Left ventricle myocardium superior (tissue), 1 donor: ENCODE data around the gene IGFL1. TPM values are rescaled to one million over a fixed set of nuclear protein-coding genes. Genes with fewer than 3 reads are reported as not detected.
A peak's percentile ranks its signal among the peaks of the same experiment; 100 is the strongest.
"Not testable (repeated sequence)": the region's sequence is repeated elsewhere in the genome, so short reads cannot be mapped to it uniquely, and the experiment has no call there.

Experiments
- ATAC-seq: fragments of 200-7000 bp; cut with Tn5 transposase; one replicate; pipeline ENCODE4 v1.9.1; 2020; ENCODE audit warnings: mild to moderate bottlenecking, moderate library complexity
- DNase-seq: peaks from one replicate; pipeline ENCODE4 v3.0.0-alpha.2; 2020
- intact Hi-C: fragments of 100-400 bp; cut with micrococcal nuclease; formaldehyde crosslinking; loops from one replicate; pipeline ENCODE4 v1.11.0; 2022
- total RNA-seq: library from RNA; stranded (reverse); fragmentation: NEBNext Ultra II Directional; extraction: Animal tissue kit (Norgen Biotek cat#: 25700); gene quantifications from one replicate; pipeline ENCODE4 v1.2.1, GENCODE V29; 2021
- donor health status: DM: no; HTN: yes; CAD: no; lungs with severe emphysema.

Gene IGFL1
- total RNA-seq, 1 donor from 2014 or later: not detected

DNA sequence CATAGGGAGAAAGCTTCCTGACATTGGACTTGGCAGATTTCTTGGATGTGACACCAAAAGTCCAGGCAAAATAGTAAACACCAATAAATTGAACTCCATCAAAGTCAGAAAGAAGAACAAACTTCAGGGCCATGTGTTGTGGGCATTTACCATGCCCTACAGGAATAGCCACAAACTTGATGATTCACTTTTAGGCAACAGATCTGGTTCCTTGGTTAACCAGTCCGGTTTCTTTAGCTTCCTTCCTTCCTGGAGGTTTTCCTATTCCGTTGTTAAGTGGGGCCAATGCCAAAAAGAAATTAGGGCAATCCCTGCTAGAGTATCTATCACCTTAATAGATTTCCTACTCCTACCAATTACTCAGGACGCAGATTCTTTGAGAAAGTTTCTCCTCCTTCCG lies 25.2 kb downstream of the IGFL1 start:
- DNase-seq: no peak
- intact Hi-C loops: no loop called here
- ATAC-seq: no peak

- intact Hi-C loops: no loop called here
- ATAC-seq (no peak), DNase-seq (no peak)
Observed at GRCh38 chr19:46256855-46257254, 27.3 kb downstream of the IGFL1 start.

- intact Hi-C loops: loop anchor here (5.0 kb wide), 1 partner anchor 179 kb away; no protein-coding TSS in a partner anchor
- not testable (repeated sequence) for DNase-seq, ATAC-seq
Observed at GRCh38 chr19:46261501-46261900, 32.0 kb downstream of the IGFL1 start.

- intact Hi-C loops: loop anchor here (5.0 kb wide), 1 partner anchor 180 kb away; no protein-coding TSS in a partner anchor
- ATAC-seq, DNase-seq: not testable (repeated sequence)
Observed at GRCh38 chr19:46262684-46263296, 33.2 kb downstream of the IGFL1 start.

DNA sequence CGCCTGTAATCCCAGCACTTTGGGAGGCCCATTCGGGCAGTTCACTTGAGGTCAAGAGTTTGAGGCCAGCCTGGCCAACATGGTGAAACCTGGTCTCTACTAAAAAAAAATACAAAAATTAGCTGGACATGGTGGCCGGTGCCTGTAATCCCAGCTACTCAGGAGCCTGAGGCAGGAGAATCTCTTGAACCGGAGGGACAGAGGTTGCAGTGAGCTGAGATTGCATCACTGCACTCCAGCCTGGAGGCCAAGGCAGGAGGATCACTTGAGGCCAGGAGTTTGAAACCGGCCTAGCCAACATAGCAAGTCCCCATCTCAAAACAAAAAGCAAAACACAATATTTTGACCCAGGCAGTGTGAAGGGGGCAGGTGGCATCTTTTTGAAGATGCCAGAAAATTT lies 35.3 kb downstream of the IGFL1 start:
- not testable (repeated sequence) for ATAC-seq, DNase-seq
- intact Hi-C loops: loop anchor here (2.0 to 5.0 kb wide), 2 partner anchors 182 to 236 kb away; no protein-coding TSS in a partner anchor

- intact Hi-C loops: loop anchor here (2.0 kb wide), 1 partner anchor 237 kb away; no protein-coding TSS in a partner anchor
- ATAC-seq (peak; percentile 89), DNase-seq (no peak)
Observed at GRCh38 chr19:46265217-46265828, 35.8 kb downstream of the IGFL1 start.

GRCh38 chr19:46269101-46269500 lies 39.6 kb downstream of the IGFL1 start:
- DNase-seq: no peak
- intact Hi-C loops: no loop called here
- no peak for ATAC-seq

DNA sequence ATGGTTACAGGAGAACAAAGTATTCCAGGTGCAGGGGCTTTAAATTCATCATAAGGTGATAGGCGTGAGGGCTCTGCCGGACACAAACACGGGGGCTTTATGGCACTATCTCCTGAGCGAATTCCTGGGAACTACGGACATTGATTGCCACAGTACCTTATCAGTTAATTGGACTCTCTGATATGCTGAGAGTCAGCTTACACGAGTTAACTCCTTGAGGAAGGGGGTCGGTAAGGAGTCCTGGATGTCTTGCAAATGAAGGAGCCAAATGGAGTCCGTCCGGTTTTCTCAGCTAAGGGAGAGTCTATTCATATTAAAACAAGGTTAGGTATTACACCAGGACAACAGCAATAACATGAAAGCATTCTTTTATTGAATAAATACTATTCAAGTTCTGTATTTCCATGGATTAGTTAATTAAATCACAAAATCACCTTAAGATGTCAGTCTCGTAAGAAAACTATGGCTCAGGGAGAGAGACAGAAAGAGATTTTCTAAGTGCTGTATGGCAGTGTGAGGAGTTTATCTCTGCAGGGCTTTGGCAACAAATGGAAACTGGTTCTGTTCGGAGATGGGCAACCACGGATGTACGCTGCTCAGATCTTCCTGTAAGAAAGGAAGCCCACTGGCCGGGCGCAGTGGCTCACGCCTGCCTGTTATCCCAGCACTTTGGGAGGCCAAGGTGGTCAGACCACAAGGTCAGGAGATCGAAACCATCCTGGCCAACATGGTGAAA lies 41.1 kb downstream of the IGFL1 start:
- intact Hi-C loops: no loop called here
- ATAC-seq: no peak
- no peak for DNase-seq

GRCh38 chr19:46271481-46272197 lies 42.1 kb downstream of the IGFL1 start:
- DNase-seq (no peak), ATAC-seq (no peak)
- intact Hi-C loops: no loop called here

- ATAC-seq, DNase-seq, intact Hi-C loops: not testable (repeated sequence)
Observed at GRCh38 chr19:46273931-46274330, 44.4 kb downstream of the IGFL1 start.

DNA sequence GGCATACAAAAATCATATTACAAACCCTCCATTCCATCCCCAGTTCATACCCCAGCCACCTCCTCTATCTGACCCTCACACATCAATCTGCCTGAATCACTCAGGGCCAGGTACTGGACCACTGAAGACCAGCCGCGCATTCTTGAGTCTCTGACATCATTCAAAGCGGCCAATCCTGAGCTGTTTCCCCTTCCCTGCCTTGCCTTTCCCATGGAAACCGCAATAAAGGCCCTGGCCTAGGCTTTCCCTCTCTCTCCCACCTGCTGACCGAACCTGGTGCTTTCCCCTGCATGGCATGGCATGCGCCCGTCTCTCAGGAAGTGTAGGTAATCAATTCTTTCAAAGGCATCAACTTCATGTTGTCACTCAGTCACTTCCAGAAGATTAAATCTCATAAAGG lies 49.6 kb downstream of the IGFL1 start:
- ATAC-seq: no peak
- intact Hi-C loops: no loop called here
- DNase-seq: no peak

Other genes with a start within 250 kb of the IGFL1 start
- gene CCDC61, start 234.3 kb upstream of the IGFL1 start, total RNA-seq: 7.7 TPM
- 0.50 TPM for gene PGLYRP1, start 206.7 kb upstream of the IGFL1 start, total RNA-seq
- gene IGFL4, start 188.7 kb upstream of the IGFL1 start, total RNA-seq: not detected
- gene IGFL3, start 105.1 kb upstream of the IGFL1 start, total RNA-seq: not detected
- gene IGFL2, start 81.5 kb upstream of the IGFL1 start, total RNA-seq: not detected
- gene HIF3A, start 67.3 kb downstream of the IGFL1 start, total RNA-seq: 81.4 TPM
- gene PPP5C, start 117.3 kb downstream of the IGFL1 start, total RNA-seq: 72.5 TPM
- gene CCDC8, start 183.8 kb downstream of the IGFL1 start, total RNA-seq: 33.5 TPM
- gene PNMA8C, start 199.2 kb downstream of the IGFL1 start, total RNA-seq: 0.07 TPM
- 9.4 TPM for gene PNMA8A, start 241.8 kb downstream of the IGFL1 start, total RNA-seq